ENCODE results near the gene DEFB131B.
"Not testable (repeated sequence)": the region's sequence is repeated elsewhere in the genome, so short reads cannot be mapped to it uniquely, and the experiment has no call there.

Gene DEFB131B

DNA sequence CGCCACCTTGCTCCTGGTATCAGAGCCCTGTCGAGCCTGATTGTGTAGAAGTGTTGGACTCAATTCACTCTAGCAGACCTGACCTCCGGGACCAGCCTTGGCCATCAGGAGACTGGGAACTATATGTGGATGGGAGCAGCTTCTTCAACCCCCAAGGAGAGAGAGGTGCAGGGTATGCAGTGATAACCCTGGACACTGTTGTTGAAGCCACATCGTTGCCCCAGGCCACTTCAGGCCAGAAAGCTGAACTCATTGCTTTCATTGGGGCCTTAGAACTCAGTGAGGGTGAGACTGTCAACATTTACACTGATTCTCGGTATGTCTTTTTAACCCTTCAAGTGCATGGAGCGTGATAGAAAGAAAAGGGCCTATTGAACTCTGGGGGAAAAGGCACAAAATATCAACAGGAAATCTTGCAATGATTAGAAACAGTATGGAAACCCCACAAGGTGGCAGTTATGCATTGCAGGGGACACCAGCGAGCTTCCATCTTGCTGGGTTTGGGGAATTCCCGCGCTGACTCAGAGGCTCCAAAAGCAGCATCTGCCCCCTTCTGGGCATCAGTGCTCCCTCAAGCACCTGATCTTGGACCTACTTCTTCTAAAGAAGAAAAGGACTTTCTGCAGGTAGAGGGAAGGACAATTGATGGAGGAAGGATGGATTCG, 33.2 kb downstream of the DEFB131B start:
- DNase-seq (ENCODE audit: low read depth) = peak; percentile 40

DNA sequence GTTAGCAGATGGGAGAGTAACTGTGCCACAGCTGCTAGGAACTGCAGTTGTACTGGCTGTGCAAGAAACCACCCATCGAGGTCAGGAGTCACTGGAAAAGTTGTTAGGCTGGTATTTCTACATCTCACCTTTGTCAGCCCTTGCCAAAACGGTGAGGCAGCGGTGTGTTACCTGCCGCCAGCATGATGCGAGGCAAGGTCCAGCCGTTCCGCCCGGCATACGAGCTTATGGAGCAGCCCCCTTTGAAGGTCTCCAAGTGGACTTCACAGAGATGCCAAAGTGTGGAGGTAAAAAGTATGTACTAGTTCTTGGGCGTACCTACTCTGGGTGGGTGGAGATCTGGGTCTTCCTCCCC, 33.7 kb downstream of the DEFB131B start:
- DNase-seq (ENCODE audit: low read depth) = not testable (repeated sequence)

DNA sequence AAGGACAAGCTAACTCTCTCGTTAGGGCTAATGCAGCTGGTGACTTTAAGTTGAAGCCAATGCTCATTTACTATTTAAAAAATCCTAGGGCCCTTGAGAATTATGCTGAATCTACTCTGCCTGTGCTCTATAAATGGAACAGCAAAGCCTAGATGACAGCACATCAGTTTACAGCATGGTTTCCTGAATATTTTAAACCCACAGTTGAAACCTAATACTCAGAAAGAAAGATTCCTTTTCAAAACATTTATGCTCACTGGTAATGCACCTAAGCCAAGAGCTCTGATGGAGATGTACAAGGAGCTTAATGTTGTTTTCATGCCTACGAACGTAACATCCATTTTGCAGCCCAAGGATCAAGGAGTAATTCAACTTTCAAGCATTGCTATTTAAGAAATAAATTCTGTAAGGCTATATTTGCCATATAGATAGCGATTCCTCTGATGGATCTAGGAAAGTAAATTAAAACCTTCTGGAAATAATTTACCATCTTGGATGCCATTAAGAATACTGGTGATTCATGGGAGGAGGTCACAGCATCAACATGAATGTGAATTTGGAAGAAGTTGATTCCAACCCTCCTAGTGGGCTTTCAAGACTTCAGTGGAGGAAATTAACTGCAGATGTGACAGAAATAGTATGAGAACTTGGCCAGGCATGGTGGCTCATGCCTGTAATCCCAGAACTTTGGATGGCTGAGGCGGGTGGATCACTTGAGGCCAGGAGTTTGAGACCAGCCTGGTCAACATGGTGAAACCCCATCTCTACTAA, 35.7 kb downstream of the DEFB131B start:
- DNase-seq (ENCODE audit: low read depth) = no peak

DNA sequence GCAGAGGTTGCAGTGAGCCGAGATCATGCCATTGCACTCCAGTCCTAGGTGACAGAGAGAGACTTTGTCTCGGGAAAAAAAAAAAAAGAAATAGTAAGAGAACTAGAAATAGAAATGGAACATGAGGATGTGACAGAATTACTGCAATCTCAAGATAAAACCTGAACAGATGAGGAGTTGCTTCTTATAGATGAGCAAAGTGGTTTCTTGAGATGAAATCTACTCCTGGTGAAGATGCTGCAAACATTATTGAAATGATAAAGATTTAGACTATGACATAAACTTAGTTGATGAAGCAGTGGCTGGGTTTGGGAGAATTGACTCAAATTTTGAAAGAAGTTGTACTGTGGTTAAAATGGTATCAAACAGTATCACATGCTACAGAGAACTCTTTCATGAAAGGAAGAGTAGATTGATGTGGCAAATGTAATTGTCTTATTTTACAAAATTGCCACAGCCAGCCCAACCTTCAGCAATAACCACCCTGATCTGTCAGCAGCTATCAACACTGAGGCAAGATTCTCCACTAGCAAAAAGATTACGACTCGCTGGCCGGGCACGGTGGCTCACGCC, 36.5 kb downstream of the DEFB131B start:
- DNase-seq (ENCODE audit: low read depth) = no peak

DNA sequence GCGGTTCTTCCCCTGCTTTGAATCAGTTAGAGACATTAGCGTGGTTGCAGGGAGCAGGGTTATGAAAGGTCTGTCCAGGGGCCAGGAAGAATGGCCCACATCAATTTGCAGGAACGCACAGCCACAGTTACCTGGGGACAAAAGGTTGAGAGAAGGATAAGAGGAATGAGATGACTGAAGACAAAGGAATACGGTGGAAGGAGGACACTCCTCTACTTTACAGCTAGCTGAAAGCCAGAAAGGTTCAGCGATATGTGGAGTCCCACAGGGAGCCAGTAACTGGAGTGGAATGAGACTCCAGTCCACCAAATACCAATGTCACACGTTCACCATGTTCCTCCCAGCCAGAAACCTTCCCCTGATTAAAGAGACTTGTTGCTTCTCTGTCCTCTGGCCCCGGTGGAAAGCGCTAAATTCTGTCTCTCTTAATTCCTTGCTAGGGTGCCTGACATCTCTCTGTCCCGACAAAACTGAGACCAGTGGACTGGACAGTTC, 39.4 kb downstream of the DEFB131B start:
- no peak for DNase-seq (ENCODE audit: low read depth)

DNA sequence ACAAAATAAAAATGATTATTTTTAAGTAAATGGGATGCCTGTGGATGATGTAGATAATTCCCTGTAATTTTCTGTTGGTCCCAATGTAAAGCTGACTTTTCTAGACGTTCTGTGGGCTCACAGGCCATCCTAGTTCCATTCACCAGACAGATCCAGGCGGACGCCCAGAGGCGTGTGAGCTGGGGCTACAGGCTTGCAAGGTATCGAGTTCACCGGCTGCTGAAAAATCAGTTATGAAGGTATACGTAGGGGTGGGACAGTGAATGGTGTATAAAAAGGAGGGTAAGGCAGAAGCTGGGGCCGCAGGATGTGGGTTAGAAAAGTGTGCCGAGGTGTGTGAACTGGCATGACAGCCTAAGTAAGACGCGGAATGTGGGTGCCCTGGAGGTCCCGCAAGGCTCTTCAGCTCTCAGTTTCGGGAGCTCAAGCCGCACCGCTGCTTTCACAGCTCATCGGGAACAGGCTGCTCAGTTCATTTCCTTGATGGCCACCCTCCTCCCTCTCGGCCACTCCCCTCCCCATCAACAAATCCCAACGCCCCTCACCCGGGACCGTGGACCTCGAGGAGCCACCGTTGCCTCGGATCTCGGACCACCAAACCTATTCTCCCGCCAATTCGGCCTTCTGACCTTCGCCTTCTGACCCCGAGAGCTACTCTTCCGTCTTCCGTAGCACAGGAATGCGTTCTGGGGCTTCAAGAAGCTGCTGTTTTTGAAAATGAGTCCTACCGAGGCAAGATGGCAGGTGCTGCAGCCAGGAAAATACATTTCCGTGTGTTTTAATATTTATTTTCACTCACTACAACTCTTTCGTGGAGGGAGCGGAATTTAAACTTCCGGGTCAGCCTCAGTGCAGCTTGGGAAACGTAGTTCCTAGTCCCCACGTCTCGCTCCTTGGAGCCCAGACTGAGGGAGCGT, 49.8 kb downstream of the DEFB131B start, which contains the start of gene XNDC1N:
Gene XNDC1N, minus strand, starts transcription at position 775 of the 917 bp plus-strand sequence. CDS start 5,241 bp downstream, outside the sequence.
- DNase-seq (ENCODE audit: low read depth) = peak; percentile 64

DNA sequence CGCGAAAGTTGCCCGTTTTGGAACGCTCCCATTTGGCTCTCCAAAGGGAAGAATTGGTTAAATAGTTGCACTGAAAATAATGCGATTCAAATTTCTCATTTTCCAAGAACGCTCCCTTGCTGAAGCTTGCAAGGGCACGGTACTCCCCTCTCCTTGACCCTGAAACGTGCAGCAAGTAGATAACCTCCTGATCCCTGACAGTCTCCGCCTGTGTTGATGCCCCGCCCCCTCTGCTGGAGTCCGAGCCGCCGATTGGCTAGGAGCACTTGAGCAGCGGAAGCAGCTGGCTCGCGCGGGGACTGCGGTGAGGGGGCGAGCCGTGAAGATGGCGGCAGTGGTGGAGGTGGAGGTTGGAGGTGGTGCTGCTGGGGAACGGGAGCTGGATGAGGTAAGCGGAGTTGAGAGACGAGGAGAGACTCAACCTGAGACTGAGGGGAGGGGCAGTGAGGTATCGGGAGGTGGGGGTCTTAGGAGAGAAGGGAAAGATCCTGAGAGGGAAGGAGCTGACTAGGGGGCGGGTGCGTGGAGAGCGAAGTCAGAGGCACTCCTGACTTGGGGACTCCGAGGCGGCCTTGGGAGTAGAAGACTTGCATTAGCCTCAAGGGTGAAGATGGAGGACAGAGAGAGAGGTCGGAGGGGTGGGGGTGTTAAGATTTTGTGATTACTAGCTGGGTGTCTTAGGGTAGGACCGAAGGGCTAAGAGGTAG, 50.6 kb downstream of the DEFB131B start, which contains the start of gene RNF121:
Gene RNF121, plus strand, starts transcription at position 310 of the 707 bp plus-strand sequence. Its CDS starts 16 bp downstream, at position 326.
- peak; percentile 97 for DNase-seq (ENCODE audit: low read depth)

DNA sequence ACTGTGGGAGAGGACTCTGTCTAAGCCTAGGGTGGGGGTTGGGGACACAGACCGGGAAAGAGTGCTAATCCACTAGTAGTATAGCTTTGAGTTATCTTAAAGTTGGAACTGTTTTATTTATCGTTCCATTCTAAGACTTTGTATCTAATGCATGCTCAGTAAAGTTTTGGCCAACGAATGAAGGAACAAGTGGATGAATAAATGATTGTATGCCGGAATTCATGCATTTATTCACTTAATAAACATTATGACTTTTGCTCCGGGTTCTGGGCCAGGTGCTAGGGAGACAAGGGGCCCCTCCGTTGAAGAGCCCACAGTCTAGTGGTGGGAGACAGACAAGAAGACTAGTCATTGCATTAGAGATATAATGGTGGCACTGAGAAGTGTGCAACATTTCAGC, 51.2 kb downstream of the DEFB131B start:
- DNase-seq (ENCODE audit: low read depth) = no peak

DNA sequence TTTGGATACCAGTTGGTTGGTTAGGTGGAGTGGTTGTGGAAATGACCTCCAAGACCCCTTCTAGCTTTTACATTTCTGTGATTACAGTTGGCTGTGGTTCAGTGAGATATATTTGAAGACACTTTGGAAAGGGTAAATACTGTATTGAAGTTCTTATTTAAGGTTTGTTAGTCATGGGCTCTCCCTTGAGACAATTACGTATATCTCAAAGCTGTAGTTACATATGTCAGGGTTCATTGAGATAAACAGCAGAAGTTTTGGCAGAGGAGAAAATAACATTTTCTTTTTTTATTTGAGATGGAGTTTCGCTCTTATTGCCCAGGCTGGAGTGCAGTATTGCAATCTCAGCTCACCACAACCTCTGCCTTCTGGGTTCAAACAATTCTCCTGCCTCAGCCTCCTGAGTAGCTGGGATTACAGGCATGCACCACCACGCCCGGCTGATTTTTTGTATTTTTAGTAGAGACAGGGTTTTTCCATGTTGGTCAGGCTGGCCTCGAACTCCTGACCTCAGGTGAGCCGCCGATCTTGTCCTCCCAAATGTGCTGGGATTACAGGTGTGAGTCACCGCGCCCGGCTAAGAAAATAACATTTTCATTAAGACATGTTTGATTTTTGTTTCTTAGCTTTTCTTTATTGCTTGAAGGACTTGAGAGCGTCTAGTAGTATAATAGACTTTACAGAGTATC, 52.4 kb downstream of the DEFB131B start:
- DNase-seq (ENCODE audit: low read depth) = no peak

DNA sequence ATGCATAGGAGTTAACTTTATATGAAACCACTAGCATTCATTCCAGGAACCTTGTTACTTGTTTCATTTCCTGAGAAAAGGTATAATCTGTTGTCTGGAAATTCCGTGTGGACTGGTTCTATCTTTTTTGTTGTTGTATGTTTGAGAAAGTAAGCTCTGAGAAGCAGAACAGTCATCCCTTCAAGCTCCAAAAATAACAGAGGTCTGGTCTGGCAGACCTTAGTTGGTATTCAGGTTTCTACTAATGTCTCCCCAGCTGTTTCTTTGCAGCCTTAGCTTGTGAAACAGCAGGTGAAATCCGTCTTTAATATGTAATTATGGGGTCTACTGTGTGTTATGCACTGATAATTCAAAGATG, 53.0 kb downstream of the DEFB131B start:
- DNase-seq (ENCODE audit: low read depth) = no peak

DNA sequence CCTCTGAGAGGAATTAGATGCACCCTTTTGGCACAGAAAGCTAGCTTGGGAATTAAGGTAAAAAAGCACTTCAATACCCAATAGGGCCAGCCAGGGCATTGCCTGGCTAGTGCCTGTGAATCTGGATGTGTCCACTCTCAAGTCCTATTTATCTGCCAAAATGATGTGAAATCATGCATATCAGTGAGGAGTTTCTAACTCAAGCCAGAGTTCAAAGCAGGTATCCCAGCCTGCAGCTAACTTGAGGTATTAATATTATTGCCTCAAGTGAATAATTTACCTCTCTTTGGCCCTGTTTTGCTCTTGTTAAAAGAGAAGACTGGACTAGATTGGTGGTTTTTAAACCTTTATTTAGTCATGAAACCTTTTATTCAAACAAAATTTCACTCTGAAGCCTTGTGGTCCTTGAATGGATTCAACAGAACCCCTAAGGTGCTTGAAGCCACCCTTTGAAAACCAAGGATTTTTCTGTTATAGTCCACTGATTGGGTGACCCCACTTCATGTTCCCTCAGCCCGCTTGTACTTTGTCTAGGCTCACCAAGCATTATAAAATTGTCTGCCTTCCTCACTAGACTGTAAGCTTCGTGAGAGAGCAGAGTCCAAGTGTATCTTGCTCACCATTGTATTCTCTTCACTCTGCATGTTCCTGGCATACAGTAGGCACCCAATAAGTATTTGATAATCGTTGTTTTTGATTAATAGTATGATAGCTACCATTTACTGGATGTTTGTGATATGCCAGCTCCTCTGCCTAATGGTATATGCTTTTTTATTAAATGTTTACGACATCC, 55.1 kb downstream of the DEFB131B start:
- DNase-seq (ENCODE audit: low read depth) = no peak

Measured in activated T-helper 9 cell treated with anti-CD3 and anti-CD28 coated beads, Interleukin-2, amount 50 U/mL, for 16 hours (primary cell).